ENCODE results near the gene ADORA1. TPM values are rescaled to one million over a fixed set of nuclear protein-coding genes. Genes with fewer than 3 reads are reported as not detected.

The ADORA1 gene
- polyA plus RNA-seq, 1 of the 3 experiments (the other 2 are of a cell fraction) = 4.8 TPM

GRCh38 chr1:203090421-203091198, 36.9 kb upstream of the ADORA1 start:
- no peaks in the 10 kb centered on the region for H3K9me2 ChIP-seq
- no peak overlapping the region for H3K9ac ChIP-seq
- no peak overlapping the region for H3K4me3 ChIP-seq (ENCODE audit: low read depth in 2 of 2, low read length in 1 of 2)
- H3F3A ChIP-seq (replicated peaks; ENCODE audit: insufficient read depth) = no peaks in the 10 kb centered on the region
- no peaks in the 10 kb centered on the region for H3K36me3 ChIP-seq (replicated peaks in 1 of 2; ENCODE audit: control insufficient read depth in 1 of 2, insufficient read depth in 2 of 2, low read length in 1 of 2)
- peaks cover 9% of the 10 kb centered on the region; the same call in 1 of the 2 replicates for H3K9me3 ChIP-seq
- DNase-seq = no peak
- no peak overlapping the region for H3K27ac ChIP-seq (ENCODE audit: low read depth in 2 of 2, low read length in 1 of 2)
- no peak for TF ChIP-seq FOXM1 (IDR thresholded peaks at IDR 0.05; ENCODE audit: low read depth)
- no peak for TF ChIP-seq POLR2AphosphoS5 (IDR thresholded peaks at IDR 0.05; ENCODE audit: low read depth, low read length)
- TF ChIP-seq FOXJ3 (CRISPR knock-in tag; IDR thresholded peaks at IDR 0.05) = no peak
- TF ChIP-seq RCOR1 (IDR thresholded peaks at IDR 0.05; ENCODE audit: low read length) = no peak
- no peak overlapping the region for H3K4me2 ChIP-seq
- CTCF ChIA-PET = interaction anchor here (0.9 to 1.7 kb wide), 3 partner anchors 27 to 125 kb away, joined by 4 to 5 read pairs (median 4); no protein-coding TSS in a partner anchor
- H3K4me1 ChIP-seq (ENCODE audit: control insufficient read depth in 1 of 2, insufficient read depth in 2 of 2, low read depth in 1 of 2, low read length in 1 of 2) = no peaks in the 10 kb centered on the region; a peak in 1 of 4 replicates
- H3K27me3 ChIP-seq (ENCODE audit: insufficient read depth) = no peaks in the 10 kb centered on the region; the same call in 1 of the 2 replicates
- no peaks in the 10 kb centered on the region for H4K20me1 ChIP-seq (ENCODE audit: insufficient read depth)
- WGBS (ENCODE audit: low lambda C conversion rate) = 46% methylated on average over 6 of the region's 6 CpGs
- no peak overlapping the region for H2AFZ ChIP-seq (ENCODE audit: low read depth)
- POLR2A ChIA-PET = no interaction called here
- no peaks in the 10 kb centered on the region for H3K79me2 ChIP-seq (ENCODE audit: insufficient read depth)

- H3K9ac ChIP-seq = no peak overlapping the region
Measured at GRCh38 chr1:203091199-203091477, 36.4 kb upstream of the ADORA1 start.

More at GRCh38 chr1:203091199-203091477, 36.4 kb upstream of the ADORA1 start:
- Histone ChIP-seq H2AFZ (ENCODE audit: low read depth) (no peak overlapping the region), H3F3A (replicated peaks; ENCODE audit: insufficient read depth) (no peaks in the 10 kb centered on the region), H3K4me3 (ENCODE audit: low read depth in 2 of 2, low read length in 1 of 2) (no peak overlapping the region), H3K27ac (ENCODE audit: low read depth in 2 of 2, low read length in 1 of 2) (no peak overlapping the region), H3K4me2 (no peak overlapping the region), H3K36me3 (replicated peaks in 1 of 2; ENCODE audit: control insufficient read depth in 1 of 2, insufficient read depth in 2 of 2, low read length in 1 of 2) (no peaks in the 10 kb centered on the region), H3K4me1 (ENCODE audit: control insufficient read depth in 1 of 2, insufficient read depth in 2 of 2, low read depth in 1 of 2, low read length in 1 of 2) (no peaks in the 10 kb centered on the region; a peak in 1 of 4 replicates), H3K27me3 (ENCODE audit: insufficient read depth) (no peaks in the 10 kb centered on the region; the same call in 1 of the 2 replicates), H3K9me2 (no peaks in the 10 kb centered on the region), H4K20me1 (ENCODE audit: insufficient read depth) (no peaks in the 10 kb centered on the region), H3K9me3 (peaks cover 13% of the 10 kb centered on the region; the same call in 1 of the 2 replicates), H3K79me2 (ENCODE audit: insufficient read depth) (no peaks in the 10 kb centered on the region)
- CTCF ChIA-PET = interaction anchor here (0.9 to 1.7 kb wide), 3 partner anchors 27 to 125 kb away, joined by 4 to 5 read pairs (median 4); no protein-coding TSS in a partner anchor
- POLR2A ChIA-PET = no interaction called here
- WGBS (ENCODE audit: low lambda C conversion rate) = 73% methylated on average over 4 of the region's 4 CpGs
- TF ChIP-seq IRF3 (IDR thresholded peaks at IDR 0.05; ENCODE audit: low read depth, low read length) (no peak), MAX (IDR thresholded peaks at IDR 0.05; ENCODE audit: low read depth) (no peak)
- DNase-seq = no peak

All from SK-N-SH (cell line).